Upper lobe of left lung (tissue), 4 donors: ENCODE measurements around the gene RHEB.

ENCODE experiments used
- EP300 ChIP-seq, 4 donors: sonication (generic); formaldehyde crosslinking; IDR thresholded peaks; one replicate each; pipeline ENCODE4 v1.5.1; 2017; ENCODE audit warnings: antibody characterized with exemption in 4 of 4, control low read depth in 2 of 4
- POLR2A ChIP-seq, 4 donors: fragments of 450-650 bp; IDR thresholded peaks; one replicate each; pipeline ENCODE4 v1.5.1; 2016 to 2017; ENCODE audit warnings: antibody characterized with exemption in 4 of 4, mild to moderate bottlenecking in 2 of 4
- POLR2AphosphoS5 ChIP-seq, 2 donors: sonication (generic); formaldehyde crosslinking; IDR thresholded peaks; one replicate each; pipeline ENCODE4 v1.5.1; 2017; ENCODE audit warnings: antibody characterized with exemption in 2 of 2
- TF ChIP-seq, protein P1 (sequence below), 6 experiments: fragments of 450-650 bp in 4 of 6; fragments of 200-600 bp in 2 of 6; sonication (generic) in 2 of 6; IDR thresholded peaks; one replicate each; pipeline ENCODE4 v1.5.1; 2016 to 2019; ENCODE audit warnings: antibody characterized with exemption in 6 of 6

DNA sequence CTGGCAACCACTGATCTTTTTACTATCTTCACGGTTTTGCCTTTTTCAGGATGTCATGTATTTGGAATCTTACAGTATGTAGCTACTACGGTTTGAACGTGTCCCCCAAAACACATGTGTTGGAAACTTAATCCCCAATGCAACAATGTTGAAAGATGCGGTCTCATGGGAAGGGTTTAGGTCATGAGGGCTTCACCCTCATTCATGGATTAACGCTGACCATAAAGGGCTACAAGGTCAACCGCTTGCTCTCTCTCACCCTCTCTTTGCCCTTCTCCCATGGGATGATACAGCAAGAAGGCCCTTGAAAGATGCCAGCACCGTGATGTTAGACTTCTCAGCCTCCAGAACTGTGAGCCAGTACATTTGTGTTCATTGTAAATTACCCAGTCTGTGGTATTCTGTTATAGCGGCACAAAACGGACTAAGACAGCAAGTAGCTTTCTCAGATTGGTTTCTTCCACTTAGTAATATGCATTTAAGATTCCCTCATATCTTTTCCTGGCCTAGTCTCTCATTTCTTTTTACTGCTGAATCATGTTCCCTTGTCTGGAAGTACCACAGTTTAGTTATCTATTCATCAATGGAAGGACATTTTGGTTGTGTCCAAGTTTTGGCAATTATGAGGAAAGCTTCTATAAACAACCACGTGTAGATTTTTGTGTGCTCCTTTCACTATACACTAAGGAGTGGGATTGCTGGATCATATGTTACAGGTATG, 76.8 kb downstream of the RHEB start:
- TF ChIP-seq, protein P1, sequence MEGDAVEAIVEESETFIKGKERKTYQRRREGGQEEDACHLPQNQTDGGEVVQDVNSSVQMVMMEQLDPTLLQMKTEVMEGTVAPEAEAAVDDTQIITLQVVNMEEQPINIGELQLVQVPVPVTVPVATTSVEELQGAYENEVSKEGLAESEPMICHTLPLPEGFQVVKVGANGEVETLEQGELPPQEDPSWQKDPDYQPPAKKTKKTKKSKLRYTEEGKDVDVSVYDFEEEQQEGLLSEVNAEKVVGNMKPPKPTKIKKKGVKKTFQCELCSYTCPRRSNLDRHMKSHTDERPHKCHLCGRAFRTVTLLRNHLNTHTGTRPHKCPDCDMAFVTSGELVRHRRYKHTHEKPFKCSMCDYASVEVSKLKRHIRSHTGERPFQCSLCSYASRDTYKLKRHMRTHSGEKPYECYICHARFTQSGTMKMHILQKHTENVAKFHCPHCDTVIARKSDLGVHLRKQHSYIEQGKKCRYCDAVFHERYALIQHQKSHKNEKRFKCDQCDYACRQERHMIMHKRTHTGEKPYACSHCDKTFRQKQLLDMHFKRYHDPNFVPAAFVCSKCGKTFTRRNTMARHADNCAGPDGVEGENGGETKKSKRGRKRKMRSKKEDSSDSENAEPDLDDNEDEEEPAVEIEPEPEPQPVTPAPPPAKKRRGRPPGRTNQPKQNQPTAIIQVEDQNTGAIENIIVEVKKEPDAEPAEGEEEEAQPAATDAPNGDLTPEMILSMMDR (IDR thresholded peaks at IDR 0.05): no peak
- TF ChIP-seq POLR2A (IDR thresholded peaks at IDR 0.05): no peak
- TF ChIP-seq POLR2AphosphoS5 (IDR thresholded peaks at IDR 0.05): no peak
- TF ChIP-seq EP300 (IDR thresholded peaks at IDR 0.05): no peak
